GM12873 (cell line): ENCODE results near the gene SALL1.

ENCODE experiments used
- TF ChIP-seq, protein P1 (sequence below): IDR thresholded peaks from 2 replicates; pipeline ENCODE4 v1.5.1; 2012; ENCODE audit warnings: low read depth, mild to moderate bottlenecking, moderate library complexity, low read length, control low read depth; ENCODE audit not compliant: insufficient read depth; ENCODE audit errors: missing control alignments

SALL1 gene

DNA sequence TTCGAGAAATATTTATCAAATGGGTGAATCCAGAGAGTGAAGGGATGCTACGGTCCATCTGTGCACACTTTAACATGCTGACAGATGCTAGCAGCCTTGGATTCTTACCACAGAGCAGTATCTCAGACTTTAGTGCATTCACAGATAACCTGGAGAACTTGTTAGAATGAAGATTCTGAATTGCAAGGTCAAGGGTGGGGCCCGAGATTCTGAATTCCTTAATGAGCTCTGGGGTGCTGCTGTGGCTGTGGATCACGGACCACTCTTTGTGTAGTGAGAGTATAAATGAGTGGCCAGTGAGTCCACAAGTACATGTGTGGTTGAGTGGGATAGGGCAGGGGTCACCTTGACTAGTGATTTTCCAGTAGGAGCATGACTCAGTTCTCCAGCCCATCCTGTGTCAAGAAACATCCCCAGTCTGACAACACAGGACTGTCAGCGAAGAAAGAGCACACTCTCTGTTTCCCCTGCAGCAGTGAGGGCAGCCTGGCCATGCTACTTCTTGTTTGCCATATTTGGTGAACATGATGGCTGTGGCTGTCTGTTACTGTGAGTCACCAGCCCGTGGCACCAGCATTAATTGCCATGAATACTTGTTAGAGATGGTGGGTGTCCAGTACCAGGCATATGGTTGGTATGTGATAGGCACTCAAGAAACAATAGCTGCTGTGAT lies 13.0 kb upstream of the SALL1 start:
- TF ChIP-seq, protein P1, sequence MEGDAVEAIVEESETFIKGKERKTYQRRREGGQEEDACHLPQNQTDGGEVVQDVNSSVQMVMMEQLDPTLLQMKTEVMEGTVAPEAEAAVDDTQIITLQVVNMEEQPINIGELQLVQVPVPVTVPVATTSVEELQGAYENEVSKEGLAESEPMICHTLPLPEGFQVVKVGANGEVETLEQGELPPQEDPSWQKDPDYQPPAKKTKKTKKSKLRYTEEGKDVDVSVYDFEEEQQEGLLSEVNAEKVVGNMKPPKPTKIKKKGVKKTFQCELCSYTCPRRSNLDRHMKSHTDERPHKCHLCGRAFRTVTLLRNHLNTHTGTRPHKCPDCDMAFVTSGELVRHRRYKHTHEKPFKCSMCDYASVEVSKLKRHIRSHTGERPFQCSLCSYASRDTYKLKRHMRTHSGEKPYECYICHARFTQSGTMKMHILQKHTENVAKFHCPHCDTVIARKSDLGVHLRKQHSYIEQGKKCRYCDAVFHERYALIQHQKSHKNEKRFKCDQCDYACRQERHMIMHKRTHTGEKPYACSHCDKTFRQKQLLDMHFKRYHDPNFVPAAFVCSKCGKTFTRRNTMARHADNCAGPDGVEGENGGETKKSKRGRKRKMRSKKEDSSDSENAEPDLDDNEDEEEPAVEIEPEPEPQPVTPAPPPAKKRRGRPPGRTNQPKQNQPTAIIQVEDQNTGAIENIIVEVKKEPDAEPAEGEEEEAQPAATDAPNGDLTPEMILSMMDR, result no peak

DNA sequence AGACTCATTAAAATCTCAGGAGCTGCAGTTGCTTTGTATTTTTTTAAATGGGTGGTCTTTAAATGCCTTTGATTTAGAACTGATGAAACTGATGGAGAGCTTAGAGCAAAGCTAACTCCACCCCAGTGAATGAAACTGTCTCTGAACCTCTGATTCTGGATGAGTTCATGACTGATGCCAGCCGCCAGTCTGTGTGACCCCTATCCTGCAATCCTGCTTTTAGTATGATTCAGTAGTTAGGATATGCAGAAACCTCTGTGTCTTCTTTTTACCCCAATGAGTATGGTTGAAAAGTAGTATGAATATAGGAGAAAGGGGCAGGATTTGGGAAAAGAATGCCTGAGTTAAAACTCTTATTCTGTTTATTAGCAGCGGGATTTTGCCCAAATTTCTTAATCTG lies 12.3 kb upstream of the SALL1 start:
- TF ChIP-seq, protein P1, result no peak

DNA sequence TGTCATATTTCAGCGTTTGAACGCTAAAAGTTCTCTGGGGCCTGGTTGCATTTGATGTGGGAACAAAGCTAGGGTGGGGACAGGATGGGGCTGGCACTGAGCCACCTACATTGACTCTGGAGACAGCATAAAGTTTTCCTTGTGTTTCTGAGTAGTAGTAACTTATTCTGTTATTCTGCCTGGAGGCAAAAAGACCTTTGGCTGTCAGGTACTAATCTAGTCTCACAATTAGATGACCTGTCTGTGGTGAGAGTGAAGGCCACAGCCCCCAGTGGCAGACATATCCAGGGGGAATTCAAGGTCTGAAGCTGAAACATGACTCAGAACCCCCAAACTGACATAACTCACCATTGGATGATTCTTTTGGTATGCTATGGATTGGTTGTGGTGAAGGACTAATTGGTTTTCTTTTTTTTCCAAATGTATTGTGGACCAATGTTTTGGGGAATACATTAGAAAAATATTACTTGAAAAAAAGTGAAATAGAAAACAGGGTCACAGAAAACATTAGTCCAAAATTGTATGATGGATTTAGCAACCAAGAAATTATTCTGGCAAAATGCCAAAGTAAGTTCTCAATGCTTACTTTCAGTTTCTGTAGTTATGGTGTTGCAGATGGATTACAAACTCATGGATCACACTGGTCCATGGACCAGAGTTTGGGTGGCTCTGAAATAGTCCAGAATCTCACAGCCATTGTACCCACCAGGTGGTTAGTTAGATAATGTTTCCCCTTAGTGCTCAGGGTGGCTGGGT lies 10.5 kb upstream of the SALL1 start:
- TF ChIP-seq, protein P1, result no peak

DNA sequence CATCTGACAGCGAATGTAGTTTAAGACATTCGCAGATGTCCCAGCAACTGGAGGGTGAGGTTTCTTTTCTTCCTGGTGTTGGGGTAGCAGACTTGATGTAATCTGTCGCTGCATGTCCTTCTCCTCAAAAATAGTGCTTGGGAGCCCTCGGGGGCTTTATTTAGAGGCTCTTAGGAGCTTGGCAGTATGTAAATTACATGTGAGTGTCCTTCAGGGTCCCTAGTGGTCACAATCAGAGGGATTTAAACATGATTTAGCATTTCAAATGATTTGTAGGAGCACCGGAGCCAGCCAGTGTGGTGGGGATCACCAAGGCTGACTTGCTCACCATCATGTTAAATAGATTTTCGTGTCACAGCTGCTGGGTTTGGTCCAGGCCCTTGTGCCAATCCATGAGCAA lies 8.8 kb upstream of the SALL1 start:
- TF ChIP-seq, protein P1, result no peak

DNA sequence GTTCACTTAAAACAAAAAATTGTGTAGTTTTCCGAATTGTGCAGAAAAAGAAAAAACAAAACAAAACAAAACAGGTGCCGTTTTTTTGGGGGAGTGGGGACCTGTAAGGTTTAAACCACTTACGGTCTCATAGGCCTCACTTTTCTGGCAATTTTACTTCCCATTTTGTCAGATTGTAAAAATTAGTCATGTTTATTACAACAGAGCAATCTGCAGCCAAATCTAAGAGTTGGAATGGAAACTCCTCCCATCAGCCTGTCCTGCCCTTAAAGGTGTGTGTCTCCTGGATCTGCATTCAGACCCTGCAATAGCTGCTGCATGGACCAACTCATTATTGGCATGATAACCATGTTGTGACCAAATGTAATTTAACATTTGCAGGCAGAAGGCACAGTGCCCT lies 8.2 kb upstream of the SALL1 start:
- TF ChIP-seq, protein P1, result no peak

DNA sequence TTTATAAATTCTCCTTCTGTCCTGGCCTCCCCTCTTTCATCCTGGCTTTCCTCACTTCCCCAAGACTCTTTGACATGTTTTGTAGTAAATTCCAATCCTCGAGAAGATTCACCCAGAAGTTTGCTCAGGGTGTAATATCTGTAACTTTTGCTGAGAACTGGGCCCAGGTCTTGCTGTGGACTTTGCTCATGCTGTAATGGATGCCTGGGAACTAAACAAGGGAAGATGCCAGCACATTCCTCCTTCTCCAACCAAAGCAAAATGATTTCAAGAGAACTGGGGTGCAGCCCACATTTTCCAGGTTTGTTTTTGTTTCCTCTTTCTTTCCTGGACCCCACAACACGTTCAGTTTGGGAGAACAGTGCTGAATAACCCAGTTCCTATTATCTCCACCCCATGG lies 6.6 kb upstream of the SALL1 start:
- TF ChIP-seq, protein P1, result no peak

DNA sequence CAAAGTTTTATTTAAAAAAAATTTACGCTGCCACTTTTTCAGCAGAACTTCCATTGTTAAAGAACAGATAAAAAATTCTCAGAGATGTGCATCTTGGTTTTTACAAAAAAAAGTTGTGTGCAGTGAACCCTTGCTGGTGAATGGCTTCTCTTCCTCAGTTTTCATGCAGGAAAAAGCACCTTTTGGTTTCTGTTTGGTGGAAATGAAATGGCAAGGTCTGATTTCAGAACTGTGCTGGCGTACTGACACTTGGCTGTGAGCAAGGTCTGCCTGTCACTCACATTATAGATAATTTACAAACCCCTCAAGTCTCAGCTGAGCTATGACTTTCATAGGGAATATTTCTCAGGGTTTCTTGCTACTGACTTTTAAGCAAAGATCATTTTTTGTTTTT lies 5.7 kb upstream of the SALL1 start:
- TF ChIP-seq, protein P1, result no peak
